ENCODE results near the gene MORN5.

GRCh38 chr9:122162415-122162814 is 2.7 kb downstream of the MORN5 start:
- TF ChIP-seq PATZ1 (CRISPR knock-in tag; IDR thresholded peaks at IDR 0.05; ENCODE audit: borderline replicate concordance), result no peak
- no peak for TF ChIP-seq TSHZ2 (CRISPR knock-in tag; IDR thresholded peaks at IDR 0.05)
- no peak for TF ChIP-seq TOX (CRISPR knock-in tag; IDR thresholded peaks at IDR 0.05; ENCODE audit: borderline replicate concordance)
- no peak for TF ChIP-seq ZFP3 (CRISPR knock-in tag; IDR thresholded peaks at IDR 0.05)
- no peak for TF ChIP-seq CSDC2 (CRISPR knock-in tag; IDR thresholded peaks at IDR 0.05)

All from SK-N-SH treated with all-trans-retinoic acid at 6 μM for 48 hours (cell line).